Lung (tissue), 12 donors: ENCODE results near the gene ALK. TPM values are rescaled to one million over a fixed set of nuclear protein-coding genes. Genes with fewer than 3 reads are reported as not detected.

Experiments
- ATAC-seq: fragments of 200-7000 bp; cut with Tn5 transposase; one replicate; pipeline ENCODE4 v1.9.1; 2020; ENCODE audit warnings: moderate number of reproducible peaks; ENCODE audit not compliant: insufficient read depth, low FRiP score
- DNase-seq, 3 donors: peaks; one replicate each; pipeline ENCODE4 v3.0.0-alpha.2; 2013 to 2017
- H3K27ac ChIP-seq, 2 donors: one replicate each; pipeline ENCODE4 v1.5.1; 2013; ENCODE audit warnings: mild to moderate bottlenecking in 2 of 2, moderate library complexity in 2 of 2, control low read depth in 1 of 2, inconsistent platforms in 1 of 2, low read depth in 1 of 2, low read length in 1 of 2
- H3K27me3 ChIP-seq, 3 donors: one replicate each; pipeline ENCODE4 v1.5.1; 2013; ENCODE audit warnings: low read length in 2 of 3; ENCODE audit not compliant: control insufficient read depth in 3 of 3, insufficient read depth in 3 of 3
- H3K36me3 ChIP-seq, 4 donors: one replicate each; pipeline ENCODE4 v1.5.1; 2013; ENCODE audit warnings: low read length in 4 of 4, mild to moderate bottlenecking in 1 of 4, moderate library complexity in 1 of 4; ENCODE audit not compliant: control insufficient read depth in 4 of 4, insufficient read depth in 4 of 4
- H3K4me1 ChIP-seq, 5 donors: one replicate each; pipeline ENCODE4 v1.5.1; 2013; ENCODE audit warnings: low read length in 5 of 5, mild to moderate bottlenecking in 2 of 5, moderate library complexity in 1 of 5; ENCODE audit not compliant: control insufficient read depth in 5 of 5, insufficient read depth in 5 of 5
- H3K4me3 ChIP-seq: one replicate; pipeline ENCODE4 v1.5.1; 2013; ENCODE audit warnings: mild to moderate bottlenecking, control low read depth, moderate library complexity
- H3K9ac ChIP-seq, 2 donors: one replicate each; pipeline ENCODE4 v1.5.1; 2013; ENCODE audit warnings: low read length in 2 of 2, control low read depth in 1 of 2; ENCODE audit not compliant: insufficient read depth in 1 of 2
- H3K9me3 ChIP-seq, 4 donors: one replicate each; pipeline ENCODE4 v1.5.1; 2013; ENCODE audit warnings: low read length in 3 of 4, mild to moderate bottlenecking in 1 of 4, moderate library complexity in 1 of 4; ENCODE audit not compliant: control insufficient read depth in 4 of 4, insufficient read depth in 3 of 4
- CTCF ChIP-seq: IDR thresholded peaks from 2 replicates; pipeline ENCODE4 v1.5.1; 2012; ENCODE audit warnings: mild to moderate bottlenecking; ENCODE audit errors: control extremely low read depth, extremely low read depth
- WGBS, 2 donors: extraction: QIAGEN DNeasy Blood & Tissue Kit; methylation state at CpG; one replicate each; pipeline ENCODE4 v1.1.7; 2013; 5-methylcytosine and 5-hydroxymethylcytosine counted together
- polyA plus RNA-seq, 2 donors: library from polyadenylated mRNA; stranded (reverse); fragments of 200-250 nt; gene quantifications; one replicate each; pipeline ENCODE4 v1.2.1, GENCODE V29; 2013
- total RNA-seq, 2 donors: library from RNA; depleted of rRNA in 1 of 2; stranded (reverse); fragments of >200 nt in 1 of 2; gene quantifications; one replicate each; pipeline ENCODE4 v1.2.1, GENCODE V29; 2014 to 2021
- donor health status: control.
- donor health status: control.
- donor health status: Bipolar disorder and iron deficiency.
- donor health status: healthy.
- donor health status: DM: yes; HTN: yes; CAD: no.

ALK gene
- total and polyA plus RNA-seq, 4 donors: 0.09 to 0.25 (median 0.10) TPM; not detected in 1

GRCh38 chr2:29187926-29188325 is 733.5 kb downstream of the ALK start:
- no peak for TF ChIP-seq CTCF
- Histone ChIP-seq H3K27me3 (no peaks in the 10 kb centered on the region), H3K4me3 (no peak overlapping the region), H3K4me1 (no peaks in the 10 kb centered on the region), H3K27ac (no peak overlapping the region), H3K36me3 (peaks cover 0 to 8% (median 2%) of the 10 kb centered on the region in 4 donors), H3K9ac (no peak overlapping the region), H3K9me3 (no peaks in the 10 kb centered on the region)
- no peak for DNase-seq
- ATAC-seq: no peak
- 81 to 90% methylated on average over 2 of the region's 2 CpGs for WGBS, 2 donors

GRCh38 chr2:29186817-29187216 is 734.6 kb downstream of the ALK start:
- 94 to 97% methylated on average over 1 of the region's 1 CpG for WGBS, 2 donors

GRCh38 chr2:29184531-29184930 is 736.9 kb downstream of the ALK start:
- Histone ChIP-seq H3K9ac (no peak overlapping the region), H3K27ac (no peak overlapping the region), H3K4me1 (no peaks in the 10 kb centered on the region), H3K27me3 (no peaks in the 10 kb centered on the region), H3K36me3 (peaks cover 0 to 10% (median 4%) of the 10 kb centered on the region in 4 donors), H3K9me3 (no peaks in the 10 kb centered on the region), H3K4me3 (no peak overlapping the region)
- ATAC-seq (no peak), DNase-seq (no peak)
- 92 to 95% methylated on average over 6 of the region's 6 CpGs for WGBS, 2 donors
- TF ChIP-seq CTCF: no peak

More at GRCh38 chr2:29186817-29187216, 734.6 kb downstream of the ALK start:
- ATAC-seq: no peak
- Histone ChIP-seq H3K9me3 (no peaks in the 10 kb centered on the region), H3K27ac (no peak overlapping the region), H3K4me3 (no peak overlapping the region), H3K9ac (no peak overlapping the region), H3K4me1 (no peaks in the 10 kb centered on the region), H3K27me3 (no peaks in the 10 kb centered on the region), H3K36me3 (peaks cover 0 to 10% (median 2%) of the 10 kb centered on the region in 4 donors)
- TF ChIP-seq CTCF: no peak
- no peak for DNase-seq

GRCh38 chr2:29182920-29183319 is 738.5 kb downstream of the ALK start:
- TF ChIP-seq CTCF: no peak

More at GRCh38 chr2:29182920-29183319, 738.5 kb downstream of the ALK start:
- Histone ChIP-seq H3K4me3 (no peak overlapping the region), H3K36me3 (peaks cover 0 to 7% (median 3%) of the 10 kb centered on the region in 4 donors), H3K27me3 (no peaks in the 10 kb centered on the region), H3K9me3 (no peaks in the 10 kb centered on the region), H3K9ac (no peak overlapping the region), H3K27ac (no peak overlapping the region), H3K4me1 (no peaks in the 10 kb centered on the region)
- DNase-seq (no peak), ATAC-seq (no peak)
